ENCODE measurements around the gene TERT.

TERT gene

DNA sequence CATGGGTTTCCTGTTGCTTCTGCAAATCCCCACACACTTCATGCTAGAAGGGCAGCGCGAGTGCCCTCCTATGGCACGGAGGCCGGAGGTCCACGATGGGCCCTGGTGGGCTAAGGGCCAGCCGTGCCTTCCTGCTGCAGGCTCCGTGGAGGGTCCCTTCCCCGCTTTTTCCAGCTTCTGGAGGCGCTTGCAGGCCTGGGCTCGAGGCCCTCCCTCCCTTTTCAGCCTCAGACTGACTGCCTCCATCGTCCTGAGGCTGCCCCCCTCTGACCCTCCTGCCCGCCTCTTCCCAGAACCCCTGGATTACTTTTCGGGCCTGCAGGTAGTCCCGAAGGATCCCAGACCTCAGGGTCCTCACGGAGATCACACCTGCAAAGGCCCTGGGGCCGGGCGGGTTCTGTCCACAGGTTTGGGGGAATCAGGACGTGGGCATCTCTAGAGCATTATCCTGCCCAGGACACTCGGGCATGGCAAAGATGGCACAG, 3.2 kb upstream of the TERT start:
- Histone ChIP-seq H3K79me1 (ENCODE audit: low read depth, low read length) (peaks cover 3% of the 10 kb centered on the region), H2BK5ac (ENCODE audit: low read length) (no peak overlapping the region), H3K9me3 (replicated peaks in 1 of 2; ENCODE audit: control insufficient read depth in 2 of 2, insufficient read depth in 1 of 2, low read depth in 1 of 2, low read length in 2 of 2) (no peaks in the 10 kb centered on the region), H3K23ac (ENCODE audit: low read depth, low read length, poor library complexity) (peak overlapping the region; percentile 43), H2BK120ac (ENCODE audit: low read depth, low read length) (no peak overlapping the region), H2BK15ac (ENCODE audit: low read length) (no peak overlapping the region), H3K14ac (ENCODE audit: low read length) (no peak overlapping the region), H3K9ac (ENCODE audit: low read depth, low read length, poor library complexity) (no peak overlapping the region), H3K18ac (ENCODE audit: low read length) (peak overlapping the region; percentile 13), H2BK12ac (ENCODE audit: low read length) (no peak overlapping the region), H2AFZ (ENCODE audit: low read length) (no peak overlapping the region), H3K4me1 (ENCODE audit: control insufficient read depth in 2 of 2, insufficient read depth in 1 of 2, low read depth in 1 of 2, low read length in 2 of 2) (peaks cover 0 to 7% of the 10 kb centered on the region in 2 donors), H3K36me3 (replicated peaks in 1 of 2; ENCODE audit: control insufficient read depth in 2 of 2, insufficient read depth in 2 of 2, low read length in 2 of 2) (no peaks in the 10 kb centered on the region), H4K91ac (ENCODE audit: low read depth, low read length, poor library complexity) (no peak overlapping the region), H3K4me2 (ENCODE audit: insufficient read depth, low read length, poor library complexity, severe bottlenecking) (no peak overlapping the region), H2AK5ac (ENCODE audit: low read depth, low read length) (no peak overlapping the region), H3K4me3 (ENCODE audit: low read length in 2 of 2) (no peak overlapping the region), H3K27ac (replicated peaks; ENCODE audit: low read length) (no peak overlapping the region), H3K27me3 (ENCODE audit: control insufficient read depth in 3 of 3, insufficient read depth in 3 of 3, low read depth in 1 of 3, low read length in 3 of 3) (peaks cover 3 to 76% (median 9%) of the 10 kb centered on the region in 3 experiments), H4K8ac (ENCODE audit: low read depth, low read length) (no peak overlapping the region), H3K4ac (ENCODE audit: low read length) (no peak overlapping the region)
- no peak for DNase-seq (ENCODE audit: low spot score)
- WGBS, 2 donors (ENCODE audit: extremely low coverage in 2 of 2, insufficient read length in 2 of 2, insufficient replicate concordance in 1 of 2), result no CpG with 5 or more reads among the region's 19 CpGs

DNA sequence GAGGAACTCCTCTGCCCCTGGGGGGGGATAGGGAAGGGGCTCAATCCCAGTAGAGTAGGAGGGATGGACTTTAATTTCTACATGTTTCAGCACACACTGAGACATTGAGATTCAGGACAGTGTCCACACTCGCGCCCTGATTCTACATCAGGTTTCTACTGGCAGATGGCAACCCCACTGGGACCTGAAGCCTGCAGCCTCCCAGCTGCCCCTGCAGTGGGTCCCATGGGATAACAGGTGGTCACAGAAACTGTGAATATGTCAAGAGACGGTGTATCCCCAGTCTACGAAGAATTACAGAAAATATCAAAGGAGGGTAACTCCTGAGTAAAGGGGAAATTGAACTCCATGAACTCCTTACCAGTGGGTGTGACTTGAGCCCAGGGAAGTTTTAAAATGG, 2.4 kb upstream of the TERT start:
- Histone ChIP-seq H2BK12ac (ENCODE audit: low read length) (no peak overlapping the region), H3K4me3 (ENCODE audit: low read length in 2 of 2) (no peak overlapping the region), H3K14ac (ENCODE audit: low read length) (no peak overlapping the region), H2AK5ac (ENCODE audit: low read depth, low read length) (no peak overlapping the region), H3K79me1 (ENCODE audit: low read depth, low read length) (peaks cover 3% of the 10 kb centered on the region), H3K9ac (ENCODE audit: low read depth, low read length, poor library complexity) (no peak overlapping the region), H2AFZ (ENCODE audit: low read length) (no peak overlapping the region), H2BK120ac (ENCODE audit: low read depth, low read length) (no peak overlapping the region), H3K4ac (ENCODE audit: low read length) (no peak overlapping the region), H3K9me3 (replicated peaks in 1 of 2; ENCODE audit: control insufficient read depth in 2 of 2, insufficient read depth in 1 of 2, low read depth in 1 of 2, low read length in 2 of 2) (no peaks in the 10 kb centered on the region), H3K23ac (ENCODE audit: low read depth, low read length, poor library complexity) (no peak overlapping the region), H3K27me3 (ENCODE audit: control insufficient read depth in 3 of 3, insufficient read depth in 3 of 3, low read depth in 1 of 3, low read length in 3 of 3) (peaks cover 3 to 82% (median 9%) of the 10 kb centered on the region in 3 experiments), H3K4me1 (ENCODE audit: control insufficient read depth in 2 of 2, insufficient read depth in 1 of 2, low read depth in 1 of 2, low read length in 2 of 2) (peaks cover 0 to 7% of the 10 kb centered on the region in 2 donors), H2BK15ac (ENCODE audit: low read length) (no peak overlapping the region), H3K4me2 (ENCODE audit: insufficient read depth, low read length, poor library complexity, severe bottlenecking) (no peak overlapping the region), H4K91ac (ENCODE audit: low read depth, low read length, poor library complexity) (no peak overlapping the region), H3K27ac (replicated peaks; ENCODE audit: low read length) (no peak overlapping the region), H3K18ac (ENCODE audit: low read length) (no peak overlapping the region), H2BK5ac (ENCODE audit: low read length) (no peak overlapping the region), H3K36me3 (replicated peaks in 1 of 2; ENCODE audit: control insufficient read depth in 2 of 2, insufficient read depth in 2 of 2, low read length in 2 of 2) (no peaks in the 10 kb centered on the region), H4K8ac (ENCODE audit: low read depth, low read length) (no peak overlapping the region)
- no peak for DNase-seq (ENCODE audit: low spot score)
- WGBS, 2 donors (ENCODE audit: extremely low coverage in 2 of 2, insufficient read length in 2 of 2, insufficient replicate concordance in 1 of 2), result no CpG with 5 or more reads among the region's 4 CpGs

DNA sequence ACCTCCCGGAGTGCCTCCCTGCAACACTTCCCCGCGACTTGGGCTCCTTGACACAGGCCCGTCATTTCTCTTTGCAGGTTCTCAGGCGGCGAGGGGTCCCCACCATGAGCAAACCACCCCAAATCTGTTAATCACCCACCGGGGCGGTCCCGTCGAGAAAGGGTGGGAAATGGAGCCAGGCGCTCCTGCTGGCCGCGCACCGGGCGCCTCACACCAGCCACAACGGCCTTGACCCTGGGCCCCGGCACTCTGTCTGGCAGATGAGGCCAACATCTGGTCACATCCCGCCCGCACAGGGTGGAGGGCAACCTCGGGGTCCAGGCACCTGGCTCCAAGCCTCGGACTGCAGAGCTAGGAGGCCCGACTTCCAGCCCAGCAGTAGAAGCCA, 776 bp upstream of the TERT start:
- peak overlapping the region; percentile 88 for H3K18ac ChIP-seq (ENCODE audit: low read length)
- no peaks in the 10 kb centered on the region for H3K9me3 ChIP-seq (replicated peaks in 1 of 2; ENCODE audit: control insufficient read depth in 2 of 2, insufficient read depth in 1 of 2, low read depth in 1 of 2, low read length in 2 of 2)
- no peaks in the 10 kb centered on the region for H3K36me3 ChIP-seq (replicated peaks in 1 of 2; ENCODE audit: control insufficient read depth in 2 of 2, insufficient read depth in 2 of 2, low read length in 2 of 2)
- H3K9ac ChIP-seq (ENCODE audit: low read depth, low read length, poor library complexity), result peak overlapping the region; percentile 70
- H3K79me1 ChIP-seq (ENCODE audit: low read depth, low read length), result peaks cover 5% of the 10 kb centered on the region
- H4K91ac ChIP-seq (ENCODE audit: low read depth, low read length, poor library complexity), result no peak overlapping the region
- WGBS, 2 donors (ENCODE audit: extremely low coverage in 2 of 2, insufficient read length in 2 of 2, insufficient replicate concordance in 1 of 2), result no CpG with 5 or more reads among the region's 22 CpGs
- H2AK5ac ChIP-seq (ENCODE audit: low read depth, low read length), result peak overlapping the region; percentile 63
- H4K8ac ChIP-seq (ENCODE audit: low read depth, low read length), result no peak overlapping the region
- H3K4me1 ChIP-seq (ENCODE audit: control insufficient read depth in 2 of 2, insufficient read depth in 1 of 2, low read depth in 1 of 2, low read length in 2 of 2), result peaks cover 0 to 7% of the 10 kb centered on the region in 2 donors
- no peak overlapping the region for H3K27ac ChIP-seq (replicated peaks; ENCODE audit: low read length)
- DNase-seq (ENCODE audit: low spot score), result no peak
- peak overlapping the region; percentile 34 for H3K23ac ChIP-seq (ENCODE audit: low read depth, low read length, poor library complexity)
- peak overlapping the region; percentile 95 for H3K4me2 ChIP-seq (ENCODE audit: insufficient read depth, low read length, poor library complexity, severe bottlenecking)
- H3K27me3 ChIP-seq (ENCODE audit: control insufficient read depth in 3 of 3, insufficient read depth in 3 of 3, low read depth in 1 of 3, low read length in 3 of 3), result peaks cover 3 to 78% (median 9%) of the 10 kb centered on the region in 3 experiments
- no peak overlapping the region for H3K4ac ChIP-seq (ENCODE audit: low read length)
- H2BK5ac ChIP-seq (ENCODE audit: low read length), result no peak overlapping the region
- H3K4me3 ChIP-seq (ENCODE audit: low read length in 2 of 2), result peak overlapping the region; percentile 42 to 88
- no peak overlapping the region for H3K14ac ChIP-seq (ENCODE audit: low read length)
- H2BK12ac ChIP-seq (ENCODE audit: low read length), result no peak overlapping the region
- H2BK15ac ChIP-seq (ENCODE audit: low read length), result no peak overlapping the region
- H2BK120ac ChIP-seq (ENCODE audit: low read depth, low read length), result no peak overlapping the region
- H2AFZ ChIP-seq (ENCODE audit: low read length), result no peak overlapping the region

DNA sequence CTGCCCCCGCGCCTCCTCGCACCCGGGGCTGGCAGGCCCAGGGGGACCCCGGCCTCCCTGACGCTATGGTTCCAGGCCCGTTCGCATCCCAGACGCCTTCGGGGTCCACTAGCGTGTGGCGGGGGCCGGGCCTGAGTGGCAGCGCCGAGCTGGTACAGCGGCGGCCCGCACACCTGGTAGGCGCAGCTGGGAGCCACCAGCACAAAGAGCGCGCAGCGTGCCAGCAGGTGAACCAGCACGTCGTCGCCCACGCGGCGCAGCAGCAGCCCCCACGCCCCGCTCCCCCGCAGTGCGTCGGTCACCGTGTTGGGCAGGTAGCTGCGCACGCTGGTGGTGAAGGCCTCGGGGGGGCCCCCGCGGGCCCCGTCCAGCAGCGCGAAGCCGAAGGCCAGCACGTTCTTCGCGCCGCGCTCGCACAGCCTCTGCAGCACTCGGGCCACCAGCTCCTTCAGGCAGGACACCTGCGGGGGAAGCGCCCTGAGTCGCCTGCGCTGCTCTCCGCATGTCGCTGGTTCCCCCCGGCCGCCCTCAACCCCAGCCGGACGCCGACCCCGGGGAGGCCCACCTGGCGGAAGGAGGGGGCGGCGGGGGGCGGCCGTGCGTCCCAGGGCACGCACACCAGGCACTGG, 548 bp downstream of the TERT start:
- Histone ChIP-seq H3K9ac (ENCODE audit: low read depth, low read length, poor library complexity) (peak overlapping the region; percentile 90), H3K4me3 (ENCODE audit: low read length in 2 of 2) (peak overlapping the region; percentile 42 to 88), H2AFZ (ENCODE audit: low read length) (peak overlapping the region; percentile 85), H2BK120ac (ENCODE audit: low read depth, low read length) (no peak overlapping the region), H3K9me3 (replicated peaks in 1 of 2; ENCODE audit: control insufficient read depth in 2 of 2, insufficient read depth in 1 of 2, low read depth in 1 of 2, low read length in 2 of 2) (no peaks in the 10 kb centered on the region), H3K4ac (ENCODE audit: low read length) (no peak overlapping the region), H4K8ac (ENCODE audit: low read depth, low read length) (peak overlapping the region; percentile 17), H3K4me2 (ENCODE audit: insufficient read depth, low read length, poor library complexity, severe bottlenecking) (peak overlapping the region; percentile 95), H3K36me3 (replicated peaks in 1 of 2; ENCODE audit: control insufficient read depth in 2 of 2, insufficient read depth in 2 of 2, low read length in 2 of 2) (no peaks in the 10 kb centered on the region), H2AK5ac (ENCODE audit: low read depth, low read length) (peak overlapping the region; percentile 88), H2BK15ac (ENCODE audit: low read length) (peak overlapping the region; percentile 67), H4K91ac (ENCODE audit: low read depth, low read length, poor library complexity) (no peak overlapping the region), H3K14ac (ENCODE audit: low read length) (peak overlapping the region; percentile 38), H3K79me1 (ENCODE audit: low read depth, low read length) (peaks cover 5% of the 10 kb centered on the region), H3K23ac (ENCODE audit: low read depth, low read length, poor library complexity) (peak overlapping the region; percentile 91), H3K4me1 (ENCODE audit: control insufficient read depth in 2 of 2, insufficient read depth in 1 of 2, low read depth in 1 of 2, low read length in 2 of 2) (peaks cover 0 to 7% of the 10 kb centered on the region in 2 donors), H2BK5ac (ENCODE audit: low read length) (peak overlapping the region; percentile 66), H3K27me3 (ENCODE audit: control insufficient read depth in 3 of 3, insufficient read depth in 3 of 3, low read depth in 1 of 3, low read length in 3 of 3) (peaks cover 3 to 66% (median 9%) of the 10 kb centered on the region in 3 experiments), H2BK12ac (ENCODE audit: low read length) (no peak overlapping the region), H3K27ac (replicated peaks; ENCODE audit: low read length) (no peak overlapping the region), H3K18ac (ENCODE audit: low read length) (peak overlapping the region; percentile 92)
- WGBS, 2 donors (ENCODE audit: extremely low coverage in 2 of 2, insufficient read length in 2 of 2, insufficient replicate concordance in 1 of 2), result no CpG with 5 or more reads among the region's 69 CpGs
- DNase-seq (ENCODE audit: low spot score), result no peak
